Brain pericyte (primary cell): ENCODE measurements around the gene VGF.
"Not testable (repeated sequence)": the region's sequence is repeated elsewhere in the genome, so short reads cannot be mapped to it uniquely, and the experiment has no call there.

Experiments
- DNase-seq: peaks from one replicate; pipeline ENCODE4 v3.0.0-alpha.2; 2012; ENCODE audit warnings: low read depth, low spot score

The VGF gene

DNA sequence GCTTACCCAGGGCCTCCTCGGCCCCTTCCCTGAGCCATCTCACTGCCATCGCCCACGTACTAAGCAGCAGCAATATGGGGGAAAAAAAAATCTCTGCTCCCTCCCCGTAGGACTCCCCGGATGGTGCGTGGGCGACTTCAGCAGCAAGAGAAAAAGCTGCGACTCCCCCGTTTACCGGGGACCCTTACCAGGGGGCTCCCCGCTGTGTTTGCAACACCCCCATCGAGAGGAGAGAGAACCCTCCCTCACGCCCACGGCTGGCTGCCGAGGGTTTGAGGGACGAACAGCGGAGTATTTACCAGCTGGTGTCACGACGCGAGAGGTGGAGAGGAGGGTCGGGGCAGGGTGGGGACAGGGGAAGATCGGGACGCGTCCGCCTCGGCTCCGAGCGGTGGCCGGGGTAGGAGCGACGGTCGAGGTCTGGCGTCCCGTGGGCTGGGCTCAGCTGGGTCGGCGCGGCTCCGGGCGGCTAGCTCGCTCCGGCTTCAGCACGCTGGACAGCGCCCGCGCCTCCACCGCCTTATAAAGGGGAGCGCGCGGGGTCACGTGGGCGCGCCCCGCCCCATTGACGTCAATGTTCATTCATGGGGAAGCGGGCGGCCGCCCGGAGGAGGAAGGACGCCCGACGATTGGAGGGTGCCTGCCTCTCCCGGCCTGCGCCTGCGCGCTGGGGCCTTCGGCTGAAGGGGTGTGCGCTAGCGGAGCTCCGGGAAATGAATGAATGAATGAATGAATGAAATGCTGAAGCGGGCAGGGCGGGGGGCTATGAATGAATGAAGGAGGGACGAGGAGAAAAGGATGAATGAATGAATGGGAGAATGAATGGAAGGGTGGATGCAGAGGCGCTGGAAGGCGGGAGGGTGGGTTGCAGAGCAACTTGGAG is at the start of gene VGF:
Gene VGF (minus strand): TSS at position 495 of the 883 bp plus-strand sequence. CDS start 726 bp downstream, outside the sequence.
- DNase-seq = peak; percentile 59

DNA sequence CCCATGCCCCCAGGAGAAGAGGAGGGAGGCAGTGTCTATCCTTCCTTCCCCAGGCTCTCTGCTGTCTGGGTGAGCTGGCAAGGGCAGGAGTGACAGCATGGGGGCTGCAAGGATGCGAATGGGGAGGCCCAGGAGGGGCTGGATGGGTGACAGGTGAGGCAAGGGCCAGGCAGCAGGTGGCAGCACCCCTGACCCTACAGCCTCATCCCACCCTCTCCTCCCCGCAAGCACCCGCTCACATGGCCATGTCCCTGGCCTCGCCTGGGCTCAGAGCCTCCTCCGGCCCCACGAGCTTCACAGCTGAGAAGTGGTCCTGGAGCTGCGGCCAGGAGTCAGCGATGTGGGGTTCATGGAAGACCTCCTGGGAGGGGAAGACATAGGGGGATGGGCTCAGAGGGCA is 46.6 kb upstream of the VGF start:
- no peak for DNase-seq

DNA sequence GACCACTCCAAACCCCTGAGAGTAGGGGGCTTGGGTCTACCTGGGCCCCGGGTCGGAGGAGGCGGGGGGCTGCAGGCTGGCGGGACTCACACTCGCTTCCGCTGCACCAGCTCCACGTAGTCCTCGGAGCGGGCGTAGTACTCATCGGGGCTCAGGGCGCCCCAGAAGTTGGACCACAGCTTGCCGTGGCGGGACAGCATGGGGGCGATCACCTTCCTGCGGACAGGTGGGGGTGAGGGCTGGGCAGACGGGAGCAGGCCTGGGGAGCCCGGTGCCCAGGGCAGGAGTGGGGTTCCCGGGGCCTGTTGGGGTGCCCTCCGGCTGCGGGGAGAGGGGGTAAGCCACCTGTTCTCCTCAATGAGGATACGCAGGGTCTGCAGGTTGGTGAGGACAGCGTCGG is 46.1 kb upstream of the VGF start:
- DNase-seq = no peak

DNA sequence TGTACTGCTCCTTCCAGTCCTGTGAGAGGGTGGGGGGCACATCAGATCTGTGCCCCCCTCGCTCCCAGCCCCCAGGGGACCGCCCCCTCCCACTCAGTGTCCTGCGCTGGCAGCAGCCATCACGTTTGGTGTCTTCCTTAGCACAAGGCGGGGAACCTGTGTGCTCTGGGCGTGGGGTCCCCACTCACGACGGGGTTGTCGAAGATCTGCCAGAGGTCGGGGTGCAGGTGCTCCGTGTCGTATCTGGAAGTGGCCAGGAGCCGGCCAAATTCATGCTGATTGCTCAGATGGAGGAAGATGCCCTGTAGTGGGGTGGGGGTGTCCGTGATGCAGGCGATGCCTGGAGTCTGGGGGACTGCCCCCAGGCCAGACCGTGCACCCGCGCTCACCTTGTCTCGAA is 44.8 kb upstream of the VGF start:
- DNase-seq = no peak

DNA sequence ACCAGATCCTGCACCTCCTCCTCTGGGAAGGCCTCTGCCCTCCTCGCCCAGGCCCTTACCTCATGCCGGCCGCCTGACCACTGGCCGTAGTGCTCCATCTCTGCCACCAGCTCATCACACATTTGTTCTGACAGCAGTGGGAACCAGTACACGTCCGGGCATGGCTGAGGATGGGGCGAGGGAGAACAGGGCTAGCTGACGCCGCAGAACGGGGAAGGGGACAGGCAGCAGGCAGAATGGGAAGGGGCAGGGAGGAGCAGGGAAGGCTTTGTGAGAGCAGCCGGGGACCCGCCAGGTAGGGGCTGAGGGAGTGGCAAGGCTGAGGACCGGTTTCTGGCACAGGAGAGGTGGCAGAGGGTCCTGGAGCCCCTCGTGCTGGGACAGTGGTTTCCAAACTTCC is 43.4 kb upstream of the VGF start:
- no peak for DNase-seq

DNA sequence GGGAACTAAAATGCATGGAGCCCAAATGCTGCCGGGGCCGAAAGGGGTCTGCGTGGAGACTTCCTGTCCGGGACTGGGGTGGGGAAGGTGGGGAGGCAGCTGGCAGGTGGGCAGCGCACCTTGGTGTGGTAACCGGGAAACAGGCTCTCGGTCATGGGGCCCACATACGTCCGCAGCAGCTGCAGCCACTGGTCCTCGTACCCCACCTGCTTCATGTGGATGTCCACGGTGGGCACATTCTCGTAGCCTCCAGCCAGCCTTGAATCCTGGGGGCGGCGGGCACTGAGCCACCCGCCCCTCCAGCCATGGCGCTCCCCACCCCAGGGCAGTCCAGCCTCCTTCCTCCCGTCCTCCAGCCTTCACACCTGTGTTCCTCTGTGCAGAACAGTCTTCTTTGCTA is 42.1 kb upstream of the VGF start:
- no peak for DNase-seq

DNA sequence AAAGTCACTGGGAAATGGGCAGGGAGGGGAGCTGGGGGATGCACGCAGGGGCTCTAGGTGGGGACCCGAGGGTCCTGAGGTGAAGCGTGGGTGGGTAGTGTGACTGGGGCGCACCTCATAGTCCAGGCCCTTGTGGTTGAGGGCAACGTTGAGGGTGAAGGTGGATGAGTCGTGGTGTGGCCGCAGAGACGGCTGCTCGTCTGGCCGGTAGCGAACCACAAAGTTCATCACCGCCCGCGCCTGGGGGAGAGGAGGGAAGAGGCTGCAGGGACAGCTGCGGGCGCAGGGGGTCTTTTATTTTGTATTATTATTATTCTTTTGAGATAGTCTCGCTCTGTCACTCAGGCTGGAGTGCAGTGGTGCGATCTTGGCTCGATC is 41.3 kb upstream of the VGF start:
- no peak for DNase-seq

DNA sequence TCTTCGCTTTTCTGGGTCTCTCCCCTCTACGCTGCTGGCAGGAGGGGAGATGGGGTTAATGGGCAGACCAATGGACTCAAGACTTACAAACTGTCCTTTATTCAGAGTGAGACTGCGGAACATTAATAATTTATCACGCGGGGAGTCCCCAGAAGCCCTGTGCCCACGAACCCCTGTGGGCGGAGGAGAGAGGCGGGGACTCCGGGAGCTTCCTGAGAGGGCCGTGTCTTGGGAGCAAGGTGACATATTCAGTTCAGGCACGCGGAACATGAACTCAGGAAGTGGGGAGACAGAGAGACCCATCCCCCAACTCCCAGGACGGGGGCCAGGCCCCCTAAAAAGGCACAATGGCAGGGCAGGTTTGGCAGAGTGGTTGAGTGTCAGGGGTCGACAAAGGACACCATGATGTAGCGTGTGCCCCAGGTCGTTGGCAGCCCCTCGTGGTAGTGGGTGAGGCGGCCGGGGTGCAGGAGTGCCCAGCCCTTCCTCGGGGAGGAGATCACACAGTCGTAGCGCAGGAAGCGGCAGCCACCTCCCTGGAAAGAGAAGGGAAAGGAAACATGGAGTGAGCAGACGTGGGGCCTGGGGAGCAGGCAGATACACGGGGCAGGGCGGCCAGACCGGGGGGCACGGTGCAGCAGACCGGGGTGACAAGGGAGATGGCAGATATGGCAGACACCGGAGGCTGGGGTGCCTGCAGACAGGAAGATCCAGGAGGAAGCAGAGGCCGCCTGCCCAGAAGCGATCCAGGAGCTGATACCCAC is 40.7 kb upstream of the VGF start:
- no peak for DNase-seq

DNA sequence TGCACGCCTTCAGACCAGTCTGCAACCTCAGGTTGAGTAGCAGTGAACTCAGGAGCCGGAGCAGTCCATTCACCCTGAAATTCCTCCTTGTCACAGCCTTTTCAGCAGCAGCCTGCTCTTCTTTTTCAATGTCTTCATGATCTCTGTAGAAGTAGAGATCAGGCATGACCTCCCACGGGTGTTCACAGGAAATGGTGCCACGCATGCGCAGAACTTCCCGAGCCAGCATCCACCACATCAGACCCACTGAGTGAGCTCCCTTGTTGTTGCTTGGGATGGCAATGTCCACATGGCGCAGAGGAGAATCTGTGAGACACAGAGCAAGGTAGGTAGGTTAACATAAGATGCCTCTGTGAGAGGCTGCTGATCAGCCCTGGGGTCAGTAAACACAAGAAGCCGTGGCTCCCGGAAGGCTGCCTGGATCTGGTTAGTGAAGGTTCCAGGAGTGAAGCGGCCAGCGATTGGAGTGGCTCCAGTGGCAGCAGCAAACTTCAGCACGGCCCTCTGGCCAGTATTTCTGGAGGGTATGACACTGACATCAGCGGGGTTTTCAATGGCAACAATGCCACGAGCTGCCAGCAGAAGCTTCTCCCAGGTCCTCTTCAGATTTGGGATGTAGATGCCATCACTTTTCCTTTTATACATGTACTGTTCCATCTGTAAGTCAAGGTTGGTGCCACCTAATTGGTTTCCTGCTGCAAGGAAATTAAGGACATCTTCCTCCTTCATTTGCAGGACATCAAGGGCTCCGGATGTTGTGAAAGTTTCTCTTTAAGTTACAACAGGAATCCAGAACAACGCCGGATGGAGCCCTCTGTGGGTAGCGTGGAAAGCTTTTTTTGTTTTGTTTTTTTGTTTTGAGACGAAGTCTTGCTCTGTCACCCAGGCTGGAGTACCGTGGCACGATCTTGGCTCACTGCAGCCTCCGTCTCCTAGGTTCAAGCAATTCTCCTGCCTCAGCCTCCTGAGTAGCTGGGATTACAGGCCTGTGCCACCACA is 38.7 kb upstream of the VGF start:
- not testable (repeated sequence) for DNase-seq

DNA sequence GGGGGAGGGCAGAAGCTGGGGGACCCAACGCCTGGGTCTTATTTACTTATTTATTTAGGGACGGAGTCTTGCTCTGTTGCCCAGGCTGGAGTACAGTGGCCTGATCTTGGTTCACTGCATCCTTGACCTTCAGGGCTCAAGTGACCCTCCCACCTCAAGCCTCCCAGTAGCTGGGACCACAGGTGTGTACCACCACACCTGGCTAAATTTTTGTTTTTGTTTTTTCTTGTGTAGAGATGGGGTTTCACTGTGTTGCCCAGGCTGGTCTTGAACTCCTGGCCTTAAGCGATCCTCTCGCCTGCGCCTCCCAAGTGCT is 37.2 kb upstream of the VGF start:
- no peak for DNase-seq

DNA sequence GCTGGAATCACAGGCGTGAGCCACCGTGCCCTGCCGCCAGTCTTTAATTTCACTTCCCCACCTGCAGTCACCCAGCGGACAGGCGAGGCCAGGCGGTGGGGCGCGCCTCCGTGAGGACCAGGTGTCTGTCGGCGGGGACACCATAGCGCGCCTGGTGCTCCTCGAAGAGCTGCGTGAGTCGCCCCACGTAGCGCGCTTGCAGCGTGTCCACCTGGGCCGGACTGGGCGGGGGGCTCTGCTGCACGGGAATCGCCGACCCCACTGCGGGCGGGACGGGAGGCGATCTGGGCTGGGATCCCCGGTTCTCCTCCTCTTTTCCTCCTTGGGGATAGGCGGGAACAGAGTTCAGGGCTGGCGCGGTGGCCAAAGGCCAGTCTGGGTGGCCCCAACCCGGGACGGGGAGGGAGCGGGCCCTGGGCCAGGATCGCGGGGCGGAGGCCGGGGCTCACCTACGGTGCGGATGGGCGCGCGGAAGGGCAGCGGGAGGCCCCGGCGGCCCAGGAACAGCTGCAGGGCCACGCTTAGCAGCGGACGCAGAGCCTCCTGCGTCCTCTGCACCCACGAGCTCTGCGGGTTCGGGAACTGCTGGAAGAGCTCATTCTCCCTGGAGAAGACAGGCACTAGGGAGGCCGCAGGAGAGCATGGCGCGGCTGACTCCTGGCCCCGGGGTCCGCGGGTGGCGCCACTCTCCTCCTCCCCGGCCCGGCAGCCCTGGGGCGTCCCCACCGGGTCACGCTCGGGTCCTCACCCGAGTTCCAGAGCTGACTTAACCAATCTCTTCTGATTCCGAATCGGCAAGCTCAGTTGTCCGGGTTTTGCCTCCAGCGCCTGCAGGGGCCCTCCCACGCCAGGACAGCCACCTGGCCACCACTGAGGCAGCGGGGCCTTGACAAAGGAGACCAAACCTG is 36.6 kb upstream of the VGF start:
- no peak for DNase-seq

DNA sequence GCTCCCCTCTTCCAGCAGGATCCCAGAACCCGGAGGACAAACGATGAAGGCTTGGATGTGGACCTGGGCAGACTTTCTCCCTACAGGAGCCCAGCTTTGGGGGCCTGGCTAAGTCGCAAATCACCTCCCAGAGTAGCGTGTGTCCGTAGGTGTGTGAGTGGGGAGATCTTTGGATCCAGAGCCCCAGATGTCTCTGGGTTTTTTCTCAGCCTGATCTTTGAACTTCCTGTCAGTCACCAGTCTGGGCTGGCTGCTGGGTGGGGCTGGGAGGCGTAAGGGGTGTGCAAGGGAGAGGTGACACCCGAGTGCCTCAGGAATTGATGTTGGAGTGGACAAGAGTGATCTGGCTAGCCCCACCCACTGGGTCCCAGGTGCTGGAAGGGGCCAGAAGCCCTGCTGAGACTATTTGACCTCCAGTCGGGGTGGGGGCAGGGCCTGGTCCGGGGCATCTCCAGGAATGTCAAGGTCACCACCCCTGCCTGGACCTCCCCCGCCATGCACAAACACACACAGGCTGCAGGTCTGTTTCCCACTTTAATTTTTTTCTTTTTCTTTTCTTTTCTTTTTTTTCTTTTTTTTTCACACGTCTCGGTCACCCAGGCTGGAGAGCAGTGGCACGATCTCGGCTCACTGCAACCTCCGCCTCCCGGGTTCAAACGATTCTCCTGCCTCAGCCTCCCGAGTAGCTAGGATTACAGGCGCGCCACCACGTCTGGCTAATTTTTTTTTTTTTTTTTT is 35.7 kb upstream of the VGF start, which contains the start of gene MOGAT3:
Gene MOGAT3 (minus strand): TSS at position 175 of the 738 bp plus-strand sequence. CDS start 182 bp downstream, outside the sequence.
- DNase-seq = no peak

DNA sequence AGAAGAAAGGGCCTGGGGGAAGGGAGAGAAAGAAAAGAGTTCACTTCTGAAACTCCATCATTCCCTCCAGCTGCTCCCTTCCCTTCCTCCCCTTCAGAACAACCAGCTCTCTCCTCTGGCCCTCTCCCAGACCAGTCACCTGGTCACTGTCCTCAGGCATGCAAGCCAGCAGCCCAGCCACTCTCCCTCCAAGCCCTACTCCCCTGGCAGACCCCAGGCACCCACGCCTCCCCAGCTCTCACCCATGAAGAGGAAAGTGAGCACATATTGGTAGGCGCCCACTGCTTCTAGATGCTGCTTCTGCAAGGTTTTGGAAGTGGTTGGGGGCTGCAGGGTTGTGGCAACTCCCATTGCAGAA is 35.1 kb upstream of the VGF start:
- DNase-seq = no peak

DNA sequence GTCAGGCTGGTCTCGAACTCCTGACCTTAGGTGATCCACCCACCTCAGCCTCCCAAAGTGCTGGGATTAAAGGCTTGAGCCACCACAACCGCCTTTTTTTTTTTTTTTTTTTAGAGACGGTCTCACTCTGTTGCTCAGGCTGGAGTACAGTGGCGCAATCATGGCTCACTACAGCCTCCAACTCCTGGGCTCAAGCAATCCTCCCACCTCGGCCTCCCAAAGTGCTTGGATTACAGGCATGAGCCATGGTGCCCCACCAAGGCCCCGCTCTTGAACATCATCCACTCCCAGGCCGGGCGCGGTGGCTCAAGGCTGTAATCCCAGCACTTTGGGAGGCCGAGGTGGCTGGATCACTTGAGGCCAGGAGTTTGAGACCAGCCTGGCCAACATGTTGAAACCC is 34.2 kb upstream of the VGF start:
- DNase-seq = not testable (repeated sequence)

DNA sequence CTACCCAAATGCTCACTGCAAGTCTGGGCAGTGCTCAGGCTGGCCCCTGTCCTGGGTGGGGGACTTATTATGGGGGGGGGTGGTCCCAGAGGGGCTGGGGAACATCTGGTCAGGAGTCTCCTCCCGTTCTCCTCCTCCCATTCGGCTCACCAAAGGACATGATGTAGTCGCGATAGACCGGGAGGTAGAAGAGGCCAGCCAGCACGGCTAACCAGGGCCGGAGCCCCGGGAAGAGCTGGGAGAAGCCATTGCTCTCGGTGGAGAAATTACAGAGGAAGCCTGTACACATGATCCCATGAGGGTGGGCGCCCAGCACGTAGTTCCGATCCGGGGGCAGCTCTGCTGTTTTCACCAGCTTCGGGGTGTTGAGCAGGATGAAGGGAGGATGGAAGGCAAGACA is 33.1 kb upstream of the VGF start:
- no peak for DNase-seq

DNA sequence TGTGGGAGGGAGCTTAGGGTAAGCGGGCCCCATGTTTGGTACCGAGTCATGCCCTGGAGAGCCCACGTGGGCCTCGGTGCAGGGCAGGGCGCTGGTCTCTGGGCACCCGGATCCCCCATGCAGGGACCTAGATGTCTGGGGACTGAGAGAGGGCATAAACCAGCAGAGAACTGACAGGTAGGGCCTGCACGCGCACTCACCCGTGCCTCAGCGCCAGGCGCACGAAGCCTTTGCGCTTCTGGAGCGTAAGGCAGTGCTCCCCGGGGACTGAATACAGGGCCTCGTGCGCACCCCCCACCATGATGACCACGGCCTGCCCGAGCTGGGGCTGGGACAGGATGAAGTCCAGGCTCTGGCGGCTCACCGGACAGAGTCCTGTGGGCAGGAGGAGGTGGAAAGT is 32.6 kb upstream of the VGF start:
- DNase-seq = no peak

DNA sequence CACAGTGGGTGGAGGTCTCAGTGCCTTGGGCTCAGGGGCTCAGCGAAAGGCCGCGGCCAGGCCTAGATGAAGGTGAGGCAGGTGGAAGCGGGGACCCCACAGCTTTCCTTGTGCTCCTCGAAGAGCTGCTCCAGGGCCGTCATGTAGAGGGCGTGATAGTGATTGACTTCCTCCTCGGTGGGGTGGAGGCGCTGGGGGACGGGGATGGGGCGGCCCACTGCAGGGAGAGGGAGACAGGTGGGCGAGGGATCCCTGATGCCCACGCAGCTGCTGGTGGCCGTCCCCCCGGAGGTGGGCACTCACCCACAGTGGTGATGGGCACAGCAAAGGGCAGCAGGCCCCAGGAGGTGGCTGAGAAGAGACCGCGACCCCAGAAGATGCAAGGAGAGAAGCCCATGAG is 30.5 kb upstream of the VGF start:
- DNase-seq = no peak

DNA sequence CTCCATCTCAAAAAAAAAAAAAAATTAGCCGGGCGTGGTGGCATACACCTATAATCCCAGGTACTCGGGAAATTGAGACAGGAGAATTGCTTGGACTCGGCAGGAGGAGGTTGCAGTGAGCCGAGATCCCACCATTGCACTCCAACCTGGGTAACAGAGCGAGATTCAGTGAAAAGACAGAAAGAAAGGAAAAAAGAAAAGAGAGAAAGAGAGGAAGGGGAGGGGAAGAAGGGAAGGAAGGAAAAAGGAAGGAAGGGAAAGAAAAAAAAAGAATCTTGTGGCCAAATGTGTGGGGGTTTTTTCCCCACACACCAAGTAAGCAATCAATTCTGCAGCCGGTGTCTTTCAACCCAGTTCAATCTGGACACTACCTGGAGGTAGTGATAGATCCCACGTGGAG is 23.7 kb upstream of the VGF start:
- DNase-seq = no peak

DNA sequence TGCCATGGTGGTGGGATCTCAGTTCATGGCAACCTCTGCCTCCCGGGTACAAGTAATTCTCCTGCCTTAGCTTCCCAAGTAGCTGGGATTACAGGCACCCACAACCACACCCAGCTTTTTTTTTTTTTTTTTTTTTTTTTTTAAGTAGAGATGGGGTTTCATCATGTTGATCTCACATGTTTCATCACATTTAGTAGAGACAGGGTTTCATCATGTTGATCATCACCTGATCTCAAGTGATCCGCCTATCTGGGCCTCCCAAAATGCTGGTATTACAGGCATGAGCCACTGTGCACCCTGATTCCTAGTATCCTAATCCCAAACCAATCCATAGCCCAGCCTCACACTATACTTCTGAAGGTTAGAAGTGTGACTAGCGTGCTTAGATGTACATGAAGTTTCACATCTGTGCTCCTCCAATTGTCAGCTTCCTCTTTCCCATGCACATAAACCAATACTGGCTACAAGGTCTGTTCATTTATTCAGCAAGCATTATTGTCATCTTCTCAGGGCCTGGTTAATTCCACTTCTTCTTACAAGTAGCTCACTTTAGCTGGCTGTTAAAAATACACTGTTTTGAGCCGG is 21.6 kb upstream of the VGF start:
- DNase-seq = no peak

DNA sequence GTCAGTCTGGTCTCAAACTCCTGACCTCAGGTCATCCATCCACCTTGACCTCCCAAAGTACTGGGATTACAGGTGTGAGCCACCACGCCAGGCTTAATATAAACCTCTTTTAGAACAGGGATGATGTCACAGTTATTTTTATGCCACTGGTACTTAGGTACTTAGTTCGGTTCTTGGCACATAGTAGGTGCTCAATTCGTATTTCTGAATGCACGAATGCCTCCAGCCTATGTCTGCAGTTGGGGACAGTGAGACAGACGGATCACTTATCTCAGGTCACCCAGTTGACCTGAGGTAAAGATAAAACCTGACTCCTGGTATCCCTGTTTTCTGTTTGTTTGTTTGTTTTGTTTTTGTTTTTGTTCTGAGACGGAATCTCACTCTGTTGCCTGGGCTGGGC is 20.8 kb upstream of the VGF start:
- DNase-seq = no peak
